GM18909 (cell line): ENCODE data around the gene DTNB.

Source experiments
- ATAC-seq: cut with Tn5 transposase; IDR thresholded peaks from one replicate; pipeline ENCODE4 v1.9.1; 2021; ENCODE audit warnings: mild to moderate bottlenecking; ENCODE audit not compliant: unreplicated experiment, poor library complexity

DTNB gene

DNA sequence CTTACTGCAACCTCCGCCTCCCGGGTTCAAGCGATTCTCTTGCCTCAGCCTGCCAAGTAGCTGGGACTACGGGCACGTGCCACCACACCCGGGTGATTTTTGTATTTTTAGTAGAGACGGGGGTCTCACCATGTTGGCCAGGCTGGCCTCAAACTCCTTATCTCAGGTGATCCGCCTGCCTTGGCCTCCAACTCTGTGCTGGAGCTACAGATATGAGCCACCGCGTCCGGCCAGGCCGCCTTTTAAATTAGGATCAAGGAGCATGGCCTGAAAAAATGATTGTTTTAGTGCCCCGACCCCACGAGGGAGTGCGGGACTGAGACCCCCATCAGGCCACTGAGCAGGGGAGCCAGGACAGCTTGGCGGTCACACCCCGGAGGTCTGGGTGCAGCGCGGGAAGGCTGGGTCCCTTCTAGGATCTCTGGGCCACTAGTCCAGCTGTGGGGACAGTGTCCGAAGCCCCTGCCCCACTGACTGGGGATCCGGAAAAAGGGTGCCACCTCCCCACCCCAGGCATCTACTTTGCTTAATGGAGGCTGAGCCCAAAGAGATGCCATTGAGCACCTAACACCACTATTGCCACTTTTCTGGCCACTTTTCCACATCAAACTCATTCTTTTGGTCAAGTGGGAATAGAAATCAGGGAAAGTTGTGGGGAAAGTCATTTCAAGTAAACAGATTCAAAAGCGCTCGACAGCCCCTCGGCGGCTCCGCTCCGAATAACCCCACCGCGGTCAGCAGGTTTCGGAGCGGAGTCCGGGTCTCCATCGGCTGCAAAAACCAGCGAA lies 311.9 kb downstream of the DTNB start:
- no peak for ATAC-seq

GRCh38 chr2:25358836-25359235 lies 314.5 kb downstream of the DTNB start:
- no peak for ATAC-seq

DNA sequence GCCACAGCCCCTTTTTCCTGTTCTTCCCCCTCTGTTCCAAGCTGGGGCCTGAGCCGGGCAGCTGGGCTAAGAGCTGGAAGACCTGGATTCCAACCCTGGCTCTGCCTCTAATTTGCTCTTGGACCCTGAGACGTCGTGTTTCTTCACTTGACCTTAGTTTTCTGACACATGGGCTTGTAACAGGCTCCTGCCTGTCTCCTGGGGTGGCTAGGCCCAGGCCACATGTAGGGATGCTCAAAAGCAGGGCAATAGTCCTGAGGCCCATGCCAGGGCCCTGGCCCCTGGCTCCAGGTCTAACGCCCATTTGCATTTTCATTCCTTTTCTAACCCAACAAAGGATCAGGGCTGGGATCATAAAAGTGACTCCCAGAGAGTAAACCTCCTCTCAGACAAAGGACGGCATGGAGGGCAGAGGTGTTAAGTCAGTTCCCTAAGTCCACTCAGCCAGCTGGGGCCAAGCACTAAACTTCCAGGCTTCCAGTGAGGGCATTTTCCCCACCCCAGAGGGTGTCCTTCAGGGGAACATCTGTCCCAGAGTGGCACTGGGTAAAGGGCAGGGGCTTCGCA lies 315.0 kb downstream of the DTNB start:
- ATAC-seq: no peak

GRCh38 chr2:25356088-25356487 lies 317.3 kb downstream of the DTNB start:
- no peak for ATAC-seq

DNA sequence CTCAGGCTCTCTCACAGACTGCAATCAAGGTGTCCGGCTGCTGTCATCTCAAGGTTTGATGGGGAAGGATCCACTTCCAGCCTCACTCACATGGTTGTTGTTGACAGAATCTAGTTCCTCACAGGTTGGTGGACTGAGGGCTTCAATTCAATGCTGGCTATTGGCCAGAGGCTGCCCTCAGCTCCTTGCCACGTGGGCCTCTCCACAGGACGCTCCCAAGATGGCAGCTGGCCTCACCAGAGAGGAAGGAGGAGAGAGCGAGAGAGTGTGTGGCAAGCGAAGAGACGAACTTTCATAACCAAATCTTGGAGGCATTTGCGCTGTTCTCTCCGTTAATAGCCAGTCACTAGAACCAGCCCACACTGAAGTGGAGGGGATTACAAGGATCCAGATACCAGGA lies 318.1 kb downstream of the DTNB start:
- ATAC-seq: no peak

- ATAC-seq: no peak
Measured at GRCh38 chr2:25354116-25354515, 319.3 kb downstream of the DTNB start.

- no peak for ATAC-seq
Measured at GRCh38 chr2:25349397-25349796, 324.0 kb downstream of the DTNB start.

GRCh38 chr2:25347846-25348245 lies 325.5 kb downstream of the DTNB start:
- ATAC-seq: no peak

GRCh38 chr2:25347205-25347815 lies 326.1 kb downstream of the DTNB start:
- no peak for ATAC-seq

DNA sequence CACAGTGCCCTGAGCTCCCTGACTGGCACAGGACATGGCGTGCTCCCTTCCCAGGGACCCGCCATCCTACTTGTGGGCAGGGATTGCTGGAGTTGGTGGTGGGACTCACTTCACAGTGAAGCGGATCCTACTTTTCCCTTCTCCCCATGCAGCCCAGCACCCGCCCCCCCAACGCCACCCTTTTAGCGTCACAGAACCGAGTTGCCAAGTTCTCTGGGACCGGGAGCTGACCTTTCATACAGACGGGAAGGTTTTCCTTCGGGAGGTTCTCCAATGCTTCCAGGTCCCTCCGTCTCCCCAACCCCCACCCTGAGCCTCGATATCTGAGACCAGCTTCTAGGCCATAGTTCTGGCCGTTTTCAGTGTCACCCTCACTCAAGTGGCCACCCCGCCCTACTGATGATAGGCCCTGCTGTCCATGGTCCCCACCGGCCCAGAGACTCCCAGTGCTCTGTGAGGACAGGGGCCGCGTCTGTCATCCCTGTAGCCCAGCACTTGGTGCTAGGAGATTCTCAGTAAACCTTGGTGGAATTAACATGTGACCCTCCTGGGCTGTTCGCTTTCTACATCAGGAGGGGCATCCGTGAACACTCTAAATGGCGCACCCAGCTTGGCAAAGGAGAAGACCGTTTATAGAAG lies 330.1 kb downstream of the DTNB start:
- ATAC-seq: no peak

DNA sequence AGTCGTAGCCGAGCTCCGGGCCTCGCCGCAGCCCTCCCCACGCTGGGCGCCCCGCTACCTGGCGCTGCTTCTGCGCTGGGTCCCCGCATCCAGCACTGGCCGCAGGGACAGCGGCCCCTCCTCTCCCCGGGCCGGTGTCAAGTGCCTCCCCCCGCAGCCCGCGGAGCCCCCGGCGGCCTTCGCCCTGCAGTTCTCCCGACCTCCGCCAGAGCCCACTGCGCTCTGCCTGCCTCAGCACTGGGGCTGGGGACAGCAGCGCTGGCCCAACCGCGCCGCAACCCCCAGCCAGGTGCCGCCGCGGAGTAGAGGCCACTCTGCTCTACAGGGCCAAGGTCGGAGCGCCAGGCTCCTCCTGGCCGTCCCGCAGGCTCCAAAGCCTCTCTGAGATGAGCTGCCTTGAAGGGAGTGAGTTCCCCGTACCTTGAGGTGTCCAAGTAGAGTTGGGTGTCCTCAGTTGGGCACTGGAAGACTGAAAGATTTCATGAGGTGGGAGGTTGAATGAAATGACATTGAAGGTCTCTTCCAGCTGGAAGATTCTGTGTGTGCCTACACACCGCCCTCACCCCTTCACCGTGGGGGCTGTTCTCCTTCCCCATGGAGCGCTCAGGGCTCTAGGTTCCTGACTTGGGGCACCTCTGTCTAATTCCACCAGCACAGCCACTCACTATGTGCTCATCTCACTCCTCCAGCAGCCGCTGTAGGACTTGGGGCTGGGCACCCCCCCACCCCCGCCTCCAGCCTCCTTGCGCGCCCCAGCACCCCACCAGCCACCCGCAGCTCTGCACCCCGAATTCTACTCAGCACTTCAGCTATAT lies 330.8 kb downstream of the DTNB start:
- ATAC-seq: peak; percentile 83

- peak; percentile 32 for ATAC-seq
Measured at GRCh38 chr2:25341753-25342371, 331.5 kb downstream of the DTNB start, which contains the start of gene DNMT3A. Gene DNMT3A, minus strand, starts transcription at chr2:25341925. Its CDS starts 27,941 bp downstream, at chr2:25313984.

- peak; percentile 21 for ATAC-seq
Measured at GRCh38 chr2:25341011-25341727, 332.2 kb downstream of the DTNB start.

- peak; percentile 3 for ATAC-seq
Measured at GRCh38 chr2:25340181-25340921, 333.0 kb downstream of the DTNB start.

GRCh38 chr2:25339791-25340180 lies 333.6 kb downstream of the DTNB start:
- ATAC-seq: no peak

GRCh38 chr2:25339211-25339674 lies 334.1 kb downstream of the DTNB start:
- ATAC-seq: no peak

DNA sequence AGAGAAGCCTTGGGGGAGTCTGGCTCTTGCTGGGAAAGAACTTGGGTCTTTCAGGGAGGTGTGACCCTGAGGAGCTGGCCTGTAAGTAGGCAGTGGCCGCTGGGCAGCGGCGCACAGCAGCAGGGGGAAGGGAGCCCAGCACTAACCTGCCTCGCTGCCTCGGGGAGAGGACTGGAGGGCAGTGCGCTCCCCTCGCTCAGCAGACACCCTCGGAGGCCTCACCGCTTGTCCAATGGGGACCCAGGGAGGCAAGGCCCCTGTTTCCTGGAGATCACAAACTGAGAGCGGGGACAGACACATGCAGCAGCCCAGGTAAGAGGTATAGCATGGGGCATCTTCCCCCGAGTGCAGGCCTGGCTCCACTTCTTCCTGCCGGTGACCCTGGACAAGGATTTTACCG lies 335.0 kb downstream of the DTNB start:
- no peak for ATAC-seq

DNA sequence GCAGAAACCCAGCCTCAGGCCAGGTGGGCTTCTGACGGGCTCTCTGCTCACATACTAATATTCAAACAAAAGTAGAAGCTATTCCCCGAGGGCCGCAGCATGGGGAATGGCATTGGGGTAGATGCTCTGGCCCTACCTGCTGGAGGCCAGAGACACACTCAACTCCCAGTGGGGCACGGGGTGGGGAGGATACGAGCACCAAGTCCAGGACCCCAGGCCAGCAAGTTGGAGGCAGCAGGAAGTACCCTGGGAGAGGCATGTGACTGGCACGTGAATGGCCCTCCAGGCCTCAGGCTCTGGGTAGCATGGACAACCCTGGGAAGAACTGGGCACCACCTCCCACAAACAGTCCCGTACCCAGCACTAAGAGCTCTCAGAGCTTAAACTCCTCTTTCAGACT lies 335.5 kb downstream of the DTNB start:
- ATAC-seq: no peak
